A673 (cell line): ENCODE data around the gene PSORS1C1.

Experiments
- EZH2 ChIP-seq: fragments of 200-600 bp; sonication (generic); IDR thresholded peaks from 2 replicates; pipeline ENCODE4 v1.6.1; 2017; ENCODE audit warnings: borderline replicate concordance, low read depth, mild to moderate bottlenecking, mixed read lengths, antibody characterized with exemption, low read length; ENCODE audit not compliant: poor library complexity, severe bottlenecking
- TF ChIP-seq, protein P1 (sequence below): fragments of 300-800, 200-600 bp; sonication (generic); conservative IDR thresholded peaks from 2 replicates; pipeline ENCODE4 v1.5.1; 2017; ENCODE audit warnings: low read depth, mild to moderate bottlenecking, antibody characterized with exemption, low read length, moderate library complexity, mixed read lengths

DNA sequence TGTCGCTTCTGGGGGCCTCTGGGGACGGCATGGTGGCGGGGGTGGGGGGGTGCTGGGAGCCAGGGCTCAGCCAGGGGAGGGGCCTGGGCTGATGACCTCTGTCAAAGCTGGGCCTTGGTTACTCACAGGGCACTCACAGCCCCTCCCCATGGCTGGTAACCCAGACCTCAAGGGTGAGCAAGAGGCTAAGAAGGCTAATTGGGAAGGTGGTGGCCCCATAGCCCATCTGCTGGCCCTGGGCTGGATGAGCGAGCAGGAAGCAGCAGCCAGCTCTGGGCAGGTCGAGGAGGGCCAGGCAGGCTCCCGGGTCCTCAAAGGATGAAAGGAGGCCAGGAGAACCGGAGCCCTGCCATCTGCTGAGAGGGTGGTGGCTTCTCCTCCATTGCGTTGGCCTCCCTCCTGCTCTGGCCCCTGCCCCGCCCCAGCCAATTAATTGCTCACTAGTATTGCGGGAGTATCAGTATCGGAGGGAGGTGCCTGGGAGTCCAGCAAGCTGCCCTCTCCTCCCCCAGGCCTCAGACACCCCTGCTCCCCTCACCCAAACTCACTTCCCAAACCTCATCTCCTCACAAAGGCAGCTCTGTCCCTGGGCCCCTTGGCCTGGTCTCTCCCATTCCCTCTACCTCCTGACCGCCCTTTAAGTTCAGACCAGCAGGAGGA lies 6.7 kb downstream of the PSORS1C1 start:
- TF ChIP-seq, protein P1, sequence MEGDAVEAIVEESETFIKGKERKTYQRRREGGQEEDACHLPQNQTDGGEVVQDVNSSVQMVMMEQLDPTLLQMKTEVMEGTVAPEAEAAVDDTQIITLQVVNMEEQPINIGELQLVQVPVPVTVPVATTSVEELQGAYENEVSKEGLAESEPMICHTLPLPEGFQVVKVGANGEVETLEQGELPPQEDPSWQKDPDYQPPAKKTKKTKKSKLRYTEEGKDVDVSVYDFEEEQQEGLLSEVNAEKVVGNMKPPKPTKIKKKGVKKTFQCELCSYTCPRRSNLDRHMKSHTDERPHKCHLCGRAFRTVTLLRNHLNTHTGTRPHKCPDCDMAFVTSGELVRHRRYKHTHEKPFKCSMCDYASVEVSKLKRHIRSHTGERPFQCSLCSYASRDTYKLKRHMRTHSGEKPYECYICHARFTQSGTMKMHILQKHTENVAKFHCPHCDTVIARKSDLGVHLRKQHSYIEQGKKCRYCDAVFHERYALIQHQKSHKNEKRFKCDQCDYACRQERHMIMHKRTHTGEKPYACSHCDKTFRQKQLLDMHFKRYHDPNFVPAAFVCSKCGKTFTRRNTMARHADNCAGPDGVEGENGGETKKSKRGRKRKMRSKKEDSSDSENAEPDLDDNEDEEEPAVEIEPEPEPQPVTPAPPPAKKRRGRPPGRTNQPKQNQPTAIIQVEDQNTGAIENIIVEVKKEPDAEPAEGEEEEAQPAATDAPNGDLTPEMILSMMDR: no peak
- TF ChIP-seq EZH2: no peak
